Panc1 (cell line): Measurements from ENCODE around the gene COG2.

ENCODE experiments used
- POLR2AphosphoS5 ChIP-seq: IDR thresholded peaks from 2 replicates; pipeline ENCODE4 v1.6.1; 2012; ENCODE audit warnings: mild to moderate bottlenecking, low read depth, low read length, moderate library complexity
- REST ChIP-seq, 2 experiments: IDR thresholded peaks; 2 replicates each; pipeline ENCODE4 v1.6.1; 2011 to 2012; ENCODE audit warnings: low read depth in 2 of 2, control low read depth in 1 of 2, low read length in 1 of 2, mild to moderate bottlenecking in 1 of 2, moderate library complexity in 1 of 2; ENCODE audit not compliant: insufficient read depth in 1 of 2

GRCh38 chr1:230693777-230694176 is 51.5 kb downstream of the COG2 start:
- TF ChIP-seq REST (IDR thresholded peaks at IDR 0.05; ENCODE audit: insufficient read depth in 1 of 2, low read depth in 2 of 2, low read length in 1 of 2) (no peak), POLR2AphosphoS5 (no peak)
